H9 (cell line): ENCODE measurements around the gene ENPP4. TPM values are rescaled to one million over a fixed set of nuclear protein-coding genes. Genes with fewer than 3 reads are reported as not detected.

Experiments
- DNase-seq: peaks from one replicate; pipeline ENCODE4 v3.0.0-alpha.2; 2017
- H2AFZ ChIP-seq: one replicate; pipeline ENCODE4 v1.6.1; 2013; ENCODE audit warnings: mild to moderate bottlenecking, low read length, control low read depth, moderate library complexity
- H2AK5ac ChIP-seq: 2 replicates; pipeline ENCODE4 v1.6.1; 2013; ENCODE audit warnings: low read length, control low read depth, mixed read lengths; ENCODE audit not compliant: insufficient read length
- H2BK120ac ChIP-seq: one replicate; pipeline ENCODE4 v1.6.1; 2013; ENCODE audit warnings: low read depth, mild to moderate bottlenecking, low read length, control low read depth, inconsistent platforms; ENCODE audit not compliant: poor library complexity, severe bottlenecking
- H2BK12ac ChIP-seq: 2 replicates; pipeline ENCODE4 v1.6.1; 2013; ENCODE audit warnings: low read length, control low read depth, mixed read lengths, low read depth; ENCODE audit not compliant: insufficient read length
- H2BK15ac ChIP-seq: 2 replicates; pipeline ENCODE4 v1.6.1; 2013; ENCODE audit warnings: low read depth, low read length, control low read depth
- H2BK20ac ChIP-seq: one replicate; pipeline ENCODE4 v1.6.1; 2013; ENCODE audit warnings: low read depth, mild to moderate bottlenecking, low read length, control low read depth, inconsistent platforms; ENCODE audit not compliant: poor library complexity, severe bottlenecking
- H2BK5ac ChIP-seq: 2 replicates; pipeline ENCODE4 v1.6.1; 2013; ENCODE audit warnings: low read length, control low read depth, mixed read lengths; ENCODE audit not compliant: insufficient read length
- H3K14ac ChIP-seq: 2 replicates; pipeline ENCODE4 v1.6.1; 2013; ENCODE audit warnings: low read length, control low read depth; ENCODE audit not compliant: insufficient read depth
- H3K18ac ChIP-seq: 2 replicates; pipeline ENCODE4 v1.6.1; 2013; ENCODE audit warnings: low read depth, mild to moderate bottlenecking, mixed read lengths, low read length, control low read depth; ENCODE audit not compliant: insufficient read length
- H3K23ac ChIP-seq: 2 replicates; pipeline ENCODE4 v1.6.1; 2013; ENCODE audit warnings: low read length, control low read depth, mixed read lengths, low read depth; ENCODE audit not compliant: insufficient read length
- H3K23me2 ChIP-seq: 2 replicates; pipeline ENCODE4 v1.6.1; 2013; ENCODE audit warnings: low read depth, mild to moderate bottlenecking, mixed read lengths, low read length, control low read depth; ENCODE audit not compliant: insufficient read length, poor library complexity, severe bottlenecking
- H3K27ac ChIP-seq: 2 replicates; pipeline ENCODE4 v1.5.1; 2013; ENCODE audit warnings: low read length, control low read depth, mixed read lengths, low read depth; ENCODE audit not compliant: insufficient read length
- H3K27me3 ChIP-seq: 2 replicates; pipeline ENCODE4 v1.6.1; 2013; ENCODE audit warnings: low read length, control low read depth, inconsistent platforms; ENCODE audit not compliant: insufficient read depth
- H3K4ac ChIP-seq: 2 replicates; pipeline ENCODE4 v1.6.1; 2013; ENCODE audit warnings: low read depth, mild to moderate bottlenecking, control low read depth, inconsistent platforms, low read length, moderate library complexity
- H3K4me1 ChIP-seq: 2 replicates; pipeline ENCODE4 v1.6.1; 2013; ENCODE audit warnings: low read length, control low read depth, inconsistent platforms; ENCODE audit not compliant: insufficient read depth
- H3K4me2 ChIP-seq: 2 replicates; pipeline ENCODE4 v1.6.1; 2013; ENCODE audit warnings: low read length, control low read depth, mixed read lengths; ENCODE audit not compliant: insufficient read length, insufficient read depth
- H3K56ac ChIP-seq: 2 replicates; pipeline ENCODE4 v1.6.1; 2013; ENCODE audit warnings: low read depth, mild to moderate bottlenecking, mixed read lengths, low read length, control low read depth; ENCODE audit not compliant: insufficient read length
- H3K79me1 ChIP-seq: 2 replicates; pipeline ENCODE4 v1.6.1; 2013; ENCODE audit warnings: low read depth, mild to moderate bottlenecking, moderate library complexity, low read length, control low read depth, inconsistent platforms; ENCODE audit not compliant: insufficient read depth, poor library complexity, severe bottlenecking
- H3K79me2 ChIP-seq: 2 replicates; pipeline ENCODE4 v1.6.1; 2013; ENCODE audit warnings: low read length, control low read depth, inconsistent platforms; ENCODE audit not compliant: insufficient read depth
- H3K9ac ChIP-seq: 2 replicates; pipeline ENCODE4 v1.6.1; 2013; ENCODE audit warnings: low read length, control low read depth, mixed read lengths; ENCODE audit not compliant: insufficient read length; ENCODE audit errors: extremely low read depth
- H3K9me3 ChIP-seq: one replicate; pipeline ENCODE4 v1.6.1; 2013; ENCODE audit warnings: low read depth, low read length, inconsistent platforms; ENCODE audit not compliant: control insufficient read depth
- H3T11ph ChIP-seq: one replicate; pipeline ENCODE4 v1.6.1; 2013; ENCODE audit warnings: mild to moderate bottlenecking, low read length, control low read depth, inconsistent platforms
- H4K20me1 ChIP-seq: one replicate; pipeline ENCODE4 v1.6.1; 2013; ENCODE audit not compliant: control insufficient read depth, insufficient read length, insufficient read depth
- H4K5ac ChIP-seq: 2 replicates; pipeline ENCODE4 v1.6.1; 2013; ENCODE audit warnings: low read depth, mild to moderate bottlenecking, mixed read lengths, low read length, control low read depth; ENCODE audit not compliant: insufficient read length
- H4K8ac ChIP-seq: replicated peaks from 2 replicates; pipeline ENCODE4 v1.6.1; 2013; ENCODE audit warnings: low read length, control low read depth, mixed read lengths, low read depth; ENCODE audit not compliant: insufficient read length
- H4K91ac ChIP-seq: 2 replicates; pipeline ENCODE4 v1.6.1; 2013; ENCODE audit warnings: low read depth, mild to moderate bottlenecking, moderate library complexity, mixed read lengths, low read length, control low read depth; ENCODE audit not compliant: insufficient read length
- H3K27ac Mint-ChIP-seq, 3 experiments: 2 replicates in 2 of 3; 3 replicates in 1 of 3; pipeline ENCODE4 v1.8.0; 2020 to 2021; ENCODE audit warnings: mixed read lengths in 3 of 3, mild to moderate bottlenecking in 1 of 3, moderate library complexity in 1 of 3
- H3K27me3 Mint-ChIP-seq: 2 replicates; pipeline ENCODE4 v1.8.0; 2021; ENCODE audit warnings: low read depth, mild to moderate bottlenecking, moderate library complexity, mixed read lengths
- H3K36me3 Mint-ChIP-seq, 3 experiments: 2 replicates in 2 of 3; 3 replicates in 1 of 3; pipeline ENCODE4 v1.8.0; 2020 to 2021; ENCODE audit warnings: low read depth in 3 of 3, mixed read lengths in 3 of 3; ENCODE audit not compliant: insufficient read depth in 1 of 3
- H3K4me1 Mint-ChIP-seq, 2 experiments: 2 replicates each; pipeline ENCODE4 v1.8.0; 2020; ENCODE audit warnings: mixed read lengths in 2 of 2
- H3K4me3 Mint-ChIP-seq, 2 experiments: 2 replicates in 1 of 2; 3 replicates in 1 of 2; pipeline ENCODE4 v1.8.0; 2020 to 2021; ENCODE audit warnings: mild to moderate bottlenecking in 2 of 2, mixed read lengths in 2 of 2, moderate library complexity in 1 of 2
- H3K9me3 Mint-ChIP-seq, 2 experiments: 2 replicates in 1 of 2; 3 replicates in 1 of 2; pipeline ENCODE4 v1.8.0; 2020; ENCODE audit warnings: mild to moderate bottlenecking in 2 of 2, mixed read lengths in 2 of 2, moderate library complexity in 1 of 2
- CTCF ChIP-seq: fragments of 200-600 bp; sonication (generic); conservative IDR thresholded peaks from 3 replicates; pipeline ENCODE4 v1.8.0; 2021; ENCODE audit warnings: antibody characterized with exemption, mild to moderate bottlenecking
- WGBS: extraction: QIAGEN DNeasy Blood & Tissue Kit; methylation state at CpG from one replicate; pipeline ENCODE4 v1.1.7; 2013; ENCODE audit warnings: missing lambda C conversion rate, low lambda C conversion rate, mixed read lengths; ENCODE audit not compliant: insufficient read length; ENCODE audit errors: extremely low coverage; 5-methylcytosine and 5-hydroxymethylcytosine counted together
- total RNA-seq: library from RNA; stranded (reverse); gene quantifications from 2 replicates; pipeline ENCODE4 v1.2.1, GENCODE V29; 2021

The ENPP4 gene
- total RNA-seq, 1 experiment from 2014 or later, result 3.2 TPM

- Histone ChIP-seq H2AFZ (no peak overlapping the region), H4K8ac (no peak overlapping the region)
- no peaks in the 10 kb centered on the region for H3K36me3 Mint-ChIP-seq
Measured at GRCh38 chr6:46175446-46175845, 45.7 kb downstream of the ENPP4 start.

More at GRCh38 chr6:46175446-46175845, 45.7 kb downstream of the ENPP4 start:
- Histone ChIP-seq H4K5ac (no peak overlapping the region), H3K4ac (no peak overlapping the region), H2BK12ac (no peak overlapping the region), H3K27ac (no peak overlapping the region), H2BK15ac (no peak overlapping the region), H3K9ac (no peak overlapping the region), H2BK5ac (no peak overlapping the region), H2BK120ac (no peak overlapping the region), H3K23me2 (no peaks in the 10 kb centered on the region), H4K91ac (no peak overlapping the region), H2BK20ac (no peak overlapping the region), H3K79me2 (no peaks in the 10 kb centered on the region), H3K23ac (no peak overlapping the region), H3K4me1 (no peaks in the 10 kb centered on the region), H3K79me1 (no peaks in the 10 kb centered on the region), H3T11ph (no peak overlapping the region), H4K20me1 (no peaks in the 10 kb centered on the region), H2AK5ac (no peak overlapping the region), H3K14ac (no peak overlapping the region), H3K18ac (no peak overlapping the region), H3K27me3 (no peaks in the 10 kb centered on the region), H3K4me2 (no peak overlapping the region), H3K9me3 (no peaks in the 10 kb centered on the region), H3K56ac (no peak overlapping the region)
- Mint-ChIP-seq H3K4me3 (no peak overlapping the region), H3K9me3 (no peaks in the 10 kb centered on the region), H3K27ac (no peak overlapping the region), H3K4me1 (peaks cover 7 to 10% of the 10 kb centered on the region in 2 experiments), H3K27me3 (no peaks in the 10 kb centered on the region)
- no CpG with 5 or more reads among the region's 4 CpGs for WGBS
- no peak for TF ChIP-seq CTCF
- DNase-seq, result no peak
